H1 (cell line): ENCODE data around the gene NUP188. TPM values are rescaled to one million over a fixed set of nuclear protein-coding genes. Genes with fewer than 3 reads are reported as not detected.

ENCODE experiments used
- CTCF ChIA-PET: fragments of 300-600 bp; sonication (Branson Sonifier 250); formaldehyde crosslinking; loops from one replicate; lab custom pipeline; 2021; ENCODE audit not compliant: partially characterized antibody; lab: Charles Lee
- POLR2A ChIA-PET: fragments of 300-600 bp; sonication (Branson Sonifier 250); formaldehyde crosslinking; loops from one replicate; lab custom pipeline; 2021; ENCODE audit warnings: inconsistent platforms; ENCODE audit not compliant: partially characterized antibody; lab: Charles Lee
- DNase-seq, 2 experiments: peaks; one replicate each; pipeline versions ENCODE4 v3.0.0 to v3.0.0-alpha.2; 2010 to 2022; ENCODE audit warnings: low spot score in 2 of 2, low read depth in 1 of 2, mixed read lengths in 1 of 2
- FAIRE-seq: peaks from 2 replicates; lab custom pipeline; 2011; peaks lifted over from hg19 to GRCh38; lab: Jason Lieb, UNC
- H2AFZ ChIP-seq: 2 replicates; pipeline ENCODE4 v1.8.1; 2012; ENCODE audit warnings: low read length, inconsistent platforms
- H2AK5ac ChIP-seq: 2 replicates; pipeline ENCODE4 v1.6.1; 2013; ENCODE audit warnings: low read depth, low read length
- H2BK120ac ChIP-seq: replicated peaks from 2 replicates; pipeline ENCODE3; 2013; ENCODE audit warnings: low read depth, low read length, inconsistent platforms
- H2BK12ac ChIP-seq: 2 replicates; pipeline ENCODE4 v1.6.1; 2013; ENCODE audit warnings: low read depth, low read length
- H2BK15ac ChIP-seq: 2 replicates; pipeline ENCODE4 v1.6.1; 2013; ENCODE audit warnings: low read length
- H2BK20ac ChIP-seq: 2 replicates; pipeline ENCODE4 v1.6.1; 2013; ENCODE audit warnings: low read length
- H2BK5ac ChIP-seq: 2 replicates; pipeline ENCODE4 v1.6.1; 2013; ENCODE audit warnings: low read depth, low read length
- H3K14ac ChIP-seq: 2 replicates; pipeline ENCODE4 v1.6.1; 2013; ENCODE audit warnings: inconsistent platforms; ENCODE audit not compliant: insufficient read length
- H3K18ac ChIP-seq: 2 replicates; pipeline ENCODE4 v1.6.1; 2013; ENCODE audit warnings: low read length; ENCODE audit errors: extremely low read depth
- H3K23ac ChIP-seq: 2 replicates; pipeline ENCODE4 v1.6.1; 2013; ENCODE audit warnings: inconsistent platforms; ENCODE audit not compliant: insufficient read length
- H3K23me2 ChIP-seq: 2 replicates; pipeline ENCODE4 v1.6.1; 2013; ENCODE audit warnings: low read depth, low read length
- H3K27ac ChIP-seq: 2 replicates; pipeline ENCODE4 v1.6.1; 2011; ENCODE audit warnings: low read depth, low read length, inconsistent platforms
- H3K27me3 ChIP-seq, 4 experiments: replicated peaks in 1 of 4; 1 replicate in 1 of 4; 2 replicates in 3 of 4; pipeline versions ENCODE4 v1.6.1 to v1.8.1; 2011 to 2013; ENCODE audit warnings: low read length in 3 of 4, mild to moderate bottlenecking in 3 of 4, inconsistent platforms in 2 of 4, mixed read lengths in 2 of 4, moderate library complexity in 1 of 4; ENCODE audit not compliant: control insufficient read depth in 3 of 4, insufficient read depth in 3 of 4; ENCODE audit errors: extremely low read depth in 1 of 4
- H3K36me3 ChIP-seq, 4 experiments: 2 replicates each; pipeline versions ENCODE4 v1.6.1 to v1.8.1; 2011 to 2013; ENCODE audit warnings: mild to moderate bottlenecking in 4 of 4, low read length in 3 of 4, moderate library complexity in 2 of 4, control low read depth in 1 of 4, inconsistent platforms in 1 of 4; ENCODE audit not compliant: insufficient read depth in 4 of 4, control insufficient read depth in 2 of 4
- H3K4ac ChIP-seq: replicated peaks from 2 replicates; pipeline ENCODE3; 2013; ENCODE audit warnings: low read length, low read depth, mixed read lengths, inconsistent platforms; ENCODE audit not compliant: insufficient read length
- H3K4me1 ChIP-seq, 4 experiments: replicated peaks in 1 of 4; 1 replicate in 1 of 4; 2 replicates in 3 of 4; pipeline versions ENCODE4 v1.6.1 to v1.8.1; 2011 to 2013; ENCODE audit warnings: low read length in 3 of 4, inconsistent platforms in 2 of 4, mixed read lengths in 1 of 4; ENCODE audit not compliant: insufficient read depth in 4 of 4, control insufficient read depth in 3 of 4
- H3K4me2 ChIP-seq, 2 experiments: 2 replicates each; pipeline versions ENCODE4 v1.6.1 to v1.8.1; 2011 to 2013; ENCODE audit warnings: low read depth in 2 of 2, low read length in 2 of 2, control low read depth in 1 of 2, inconsistent platforms in 1 of 2, mild to moderate bottlenecking in 1 of 2; ENCODE audit not compliant: insufficient read depth in 1 of 2
- H3K4me3 ChIP-seq, 4 experiments: fragments of 200-600, 300-600 bp in 1 of 4; sonication (generic), shearing (Covaris generic), sonication (Bioruptor Twin) in 1 of 4; 2 replicates each; pipeline versions ENCODE4 v1.5.1 to v1.8.1; 2011 to 2016; ENCODE audit warnings: low read length in 4 of 4, low read depth in 3 of 4, control low read depth in 2 of 4, inconsistent platforms in 2 of 4, mild to moderate bottlenecking in 2 of 4, mixed read lengths in 1 of 4, moderate library complexity in 1 of 4; ENCODE audit not compliant: insufficient read depth in 2 of 4; ENCODE audit errors: extremely low read depth in 1 of 4
- H3K56ac ChIP-seq: replicated peaks from 2 replicates; pipeline ENCODE3; 2013; ENCODE audit warnings: low read depth, mild to moderate bottlenecking, mixed read lengths, low read length, inconsistent platforms; ENCODE audit not compliant: insufficient read length
- H3K79me1 ChIP-seq: 2 replicates; pipeline ENCODE4 v1.6.1; 2013; ENCODE audit warnings: low read depth, low read length, control low read depth
- H3K79me2 ChIP-seq, 2 experiments: 2 replicates each; pipeline versions ENCODE4 v1.6.1 to v1.8.1; 2012 to 2013; ENCODE audit warnings: low read length in 2 of 2, mild to moderate bottlenecking in 2 of 2, inconsistent platforms in 1 of 2; ENCODE audit not compliant: insufficient read depth in 2 of 2, control insufficient read depth in 1 of 2
- H3K9ac ChIP-seq, 4 experiments: replicated peaks in 1 of 4; 1 replicate in 1 of 4; 2 replicates in 3 of 4; pipeline versions ENCODE4 v1.6.1 to v1.8.1; 2011 to 2013; ENCODE audit warnings: low read depth in 3 of 4, low read length in 3 of 4, control low read depth in 2 of 4, mild to moderate bottlenecking in 2 of 4, moderate library complexity in 2 of 4, inconsistent platforms in 1 of 4; ENCODE audit errors: extremely low read depth in 1 of 4
- H3K9me3 ChIP-seq, 2 experiments: 2 replicates each; pipeline versions ENCODE4 v1.6.1 to v1.8.1; 2012 to 2013; ENCODE audit warnings: mild to moderate bottlenecking in 2 of 2, moderate library complexity in 2 of 2, control low read depth in 1 of 2, inconsistent platforms in 1 of 2, low read depth in 1 of 2, low read length in 1 of 2, mixed read lengths in 1 of 2; ENCODE audit not compliant: insufficient read depth in 2 of 2
- H4K20me1 ChIP-seq, 2 experiments: replicated peaks in 1 of 2; 2 replicates each; pipeline versions ENCODE3 to v1.8.1; 2011 to 2013; ENCODE audit warnings: inconsistent platforms in 2 of 2, low read length in 2 of 2, mild to moderate bottlenecking in 1 of 2; ENCODE audit not compliant: insufficient read depth in 2 of 2, control insufficient read depth in 1 of 2
- H4K5ac ChIP-seq: 2 replicates; pipeline ENCODE4 v1.6.1; 2013; ENCODE audit warnings: low read length, low read depth, mixed read lengths, inconsistent platforms; ENCODE audit not compliant: insufficient read length
- H4K8ac ChIP-seq: 2 replicates; pipeline ENCODE4 v1.8.0; 2013; ENCODE audit warnings: mild to moderate bottlenecking, moderate library complexity, low read length, inconsistent platforms; ENCODE audit not compliant: insufficient read depth; ENCODE audit errors: extremely low read depth
- H4K91ac ChIP-seq: replicated peaks from 2 replicates; pipeline ENCODE3; 2013; ENCODE audit warnings: low read length, mixed read lengths, inconsistent platforms; ENCODE audit not compliant: insufficient read length
- ASH2L ChIP-seq: fragments of 200-600, 300-600 bp; sonication (generic); IDR thresholded peaks from one replicate; pipeline ENCODE4 v1.7.1; 2017; ENCODE audit warnings: low read length
- CTCF ChIP-seq, 3 experiments: IDR thresholded peaks; 1 replicate in 2 of 3; 2 replicates in 1 of 3; pipeline versions ENCODE4 v1.5.1 to v1.6.1; 2011; ENCODE audit warnings: low read length in 3 of 3, mild to moderate bottlenecking in 3 of 3, inconsistent platforms in 2 of 3, low read depth in 1 of 3, moderate library complexity in 1 of 3; ENCODE audit not compliant: insufficient read depth in 1 of 3; ENCODE audit errors: control extremely low read depth in 1 of 3
- NANOG ChIP-seq: IDR thresholded peaks from 2 replicates; pipeline ENCODE4 v1.6.1; 2011; ENCODE audit warnings: low read length, low read depth, mild to moderate bottlenecking, inconsistent platforms; ENCODE audit not compliant: insufficient read depth, poor library complexity, severe bottlenecking
- WGBS, 2 experiments: shearing (Covaris generic) in 1 of 2; methylation state at CpG; one replicate each; pipeline versions ENCODE4 v1.1.6 to v1.1.7; 2013 to 2015; ENCODE audit warnings: low lambda C conversion rate in 2 of 2, mixed read lengths in 2 of 2, inconsistent platforms in 1 of 2, low coverage in 1 of 2, missing lambda C conversion rate in 1 of 2; ENCODE audit not compliant: insufficient replicate concordance in 2 of 2, insufficient coverage in 1 of 2, insufficient read length in 1 of 2; ENCODE audit errors: extremely low coverage in 1 of 2, missing lambda C conversion rate in 1 of 2; 5-methylcytosine and 5-hydroxymethylcytosine counted together
- polyA plus RNA-seq, 7 experiments: library from polyadenylated mRNA; depleted of rRNA in 3 of 7; stranded (reverse) in 5 of 7; unstranded in 2 of 7; fragments of >200 nt in 5 of 7; fragments of 200-250 nt in 2 of 7; gene quantifications; 1 replicate in 5 of 7; 2 replicates in 1 of 7; 4 replicates in 1 of 7; pipeline versions ENCODE4 v1.2.1 to v1.2.3, GENCODE V29; 2011 to 2013; ENCODE audit warnings: missing spikeins in 2 of 7, mixed read lengths in 2 of 7
- total RNA-seq: library from RNA; stranded (reverse); fragmentation: NEBNext Ultra II Directional; extraction: Animal tissue kit (Norgen Biotek cat#: 25700); gene quantifications from 2 replicates; pipeline ENCODE4 v1.2.1, GENCODE V29; 2021

The NUP188 gene
- total and polyA plus RNA-seq, 2 of the 8 experiments (the other 6 are each of a cell fraction or from before 2014, with no cell fraction given), result 90.1 to 111 TPM

GRCh38 chr9:128928624-128929023 lies 18.9 kb upstream of the NUP188 start:
- Histone ChIP-seq H2BK15ac (no peak overlapping the region), H2AFZ (no peak overlapping the region), H3K23ac (no peak overlapping the region), H3K27me3 (no peaks in the 10 kb centered on the region), H2BK120ac (no peak overlapping the region), H3K79me2 (no peaks in the 10 kb centered on the region), H4K91ac (no peak overlapping the region), H3K9me3 (no peaks in the 10 kb centered on the region), H3K23me2 (no peaks in the 10 kb centered on the region), H3K36me3 (no peaks in the 10 kb centered on the region), H3K9ac (no peak overlapping the region), H3K14ac (no peak overlapping the region), H3K4me1 (no peaks in the 10 kb centered on the region; a peak in 1 of 7 replicates), H4K20me1 (peaks cover 0 to 2% of the 10 kb centered on the region in 2 experiments), H3K79me1 (no peaks in the 10 kb centered on the region), H3K4me2 (no peak overlapping the region), H4K5ac (no peak overlapping the region), H4K8ac (no peak overlapping the region), H2BK20ac (no peak overlapping the region), H2BK12ac (no peak overlapping the region), H2AK5ac (no peak overlapping the region), H3K4ac (no peak overlapping the region), H3K4me3 (no peak overlapping the region), H3K27ac (no peak overlapping the region), H3K18ac (no peak overlapping the region), H2BK5ac (no peak overlapping the region), H3K56ac (no peak overlapping the region)
- DNase-seq (no peak), FAIRE-seq (no peak)
- POLR2A ChIA-PET, result interaction anchor here (0.9 to 2.7 kb wide), 11 partner anchors 8 to 766 kb away, joined by 3 to 9 read pairs (median 4); partner anchors contain the start of genes ENDOG and SPOUT1
- TF ChIP-seq CTCF (IDR thresholded peaks at IDR 0.05; ENCODE audit: control extremely low read depth in 1 of 3, insufficient read depth in 1 of 3, low read depth in 1 of 3, low read length in 3 of 3), result no peak
- no peak for TF ChIP-seq ASH2L
- no peak for TF ChIP-seq NANOG
- WGBS, 2 experiments, result 88% methylated on average over 2 of the region's 2 CpGs; no CpG with 5 or more reads in 1 of the 2 experiments
- CTCF ChIA-PET, result interaction anchor here (0.5 to 9.7 kb wide), 45 partner anchors 7 to 782 kb away, joined by 3 to 139 read pairs (median 4); partner anchors contain the start of genes ENDOG, KYAT1, LRRC8A and PHYHD1
